ENCODE measurements around the gene MPHOSPH10.
"Not testable (repeated sequence)": the region's sequence is repeated elsewhere in the genome, so short reads cannot be mapped to it uniquely, and the experiment has no call there.

- not testable (repeated sequence) for TF ChIP-seq CTCF (IDR thresholded peaks at IDR 0.05; ENCODE audit: low read length); EZH2 (IDR thresholded peaks at IDR 0.05; ENCODE audit: borderline replicate concordance, low read length)
Observed at GRCh38 chr2:71092491-71093260, 37.8 kb upstream of the MPHOSPH10 start.
